GM23248 (cell line): ENCODE results near the gene SGSM1.
A peak's percentile ranks its signal among the peaks of the same experiment; 100 is the strongest.

Experiments
- EZH2 ChIP-seq: fragments of 200-600 bp; sonication (generic); IDR thresholded peaks from 2 replicates; pipeline ENCODE4 v1.6.1; 2018; ENCODE audit warnings: antibody characterized with exemption, mild to moderate bottlenecking; ENCODE audit not compliant: insufficient read depth, poor library complexity, severe bottlenecking
- EZH2phosphoT487 ChIP-seq: fragments of 200-600 bp; sonication (generic); IDR thresholded peaks from 2 replicates; pipeline ENCODE4 v1.6.1; 2018; ENCODE audit warnings: antibody characterized with exemption, moderate library complexity, mild to moderate bottlenecking, low read depth; ENCODE audit not compliant: insufficient read depth

DNA sequence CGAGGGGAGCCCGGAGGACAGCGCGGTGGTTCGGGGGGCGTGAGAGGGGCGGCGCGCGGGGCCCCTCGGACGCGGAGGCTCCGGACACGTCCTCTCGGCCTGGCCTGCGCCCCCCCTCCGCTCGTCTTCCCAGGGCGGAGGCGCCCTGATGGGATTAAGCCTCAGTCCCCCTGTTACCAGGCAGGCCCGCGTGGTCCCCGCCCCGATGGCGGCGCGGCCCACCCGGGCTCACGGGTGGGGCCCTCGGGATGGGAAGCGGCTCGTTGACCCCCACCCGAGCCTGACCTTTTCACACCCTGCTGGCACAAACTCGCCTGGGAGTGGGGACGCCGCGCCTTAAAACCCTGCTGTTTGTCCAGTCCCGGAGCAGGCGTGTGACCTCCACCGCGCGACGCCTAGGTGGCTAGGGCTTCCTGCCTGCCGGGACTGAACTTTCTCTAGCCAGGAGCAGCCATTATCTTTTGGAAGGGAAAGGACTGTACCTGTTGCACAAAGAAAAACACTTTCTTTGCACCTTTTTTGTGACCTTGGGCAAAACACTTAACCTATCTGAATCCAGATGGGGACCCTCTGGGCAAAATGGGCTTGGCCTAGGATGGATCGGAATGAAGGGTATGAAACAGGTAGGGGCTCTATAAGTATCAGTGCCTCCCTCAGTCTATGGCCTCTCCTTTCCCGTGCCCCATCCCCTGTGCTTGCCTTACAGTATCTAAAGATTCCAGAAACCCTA, 147.5 kb downstream of the SGSM1 start:
- TF ChIP-seq EZH2: peak; percentile 43
- TF ChIP-seq EZH2phosphoT487: no peak
